GM21723 (cell line): ENCODE results near the gene CD79A.

Experiments
- ATAC-seq: cut with Tn5 transposase; IDR thresholded peaks from one replicate; pipeline ENCODE4 v1.9.1; 2021; ENCODE audit warnings: mild to moderate bottlenecking, moderate library complexity; ENCODE audit not compliant: unreplicated experiment

Gene CD79A

GRCh38 chr19:41883463-41883820, 6.4 kb downstream of the CD79A start:
- ATAC-seq = no peak

- peak; percentile 72 for ATAC-seq
Observed at GRCh38 chr19:41883821-41884733, 7.0 kb downstream of the CD79A start.

- no peak for ATAC-seq
Observed at GRCh38 chr19:41886761-41887710, 10.0 kb downstream of the CD79A start.

GRCh38 chr19:41887711-41888382, 10.8 kb downstream of the CD79A start:
- ATAC-seq = no peak

GRCh38 chr19:41888926-41889325, 11.8 kb downstream of the CD79A start:
- no peak for ATAC-seq

GRCh38 chr19:41889896-41890295, 12.8 kb downstream of the CD79A start:
- no peak for ATAC-seq

- no peak for ATAC-seq
Observed at GRCh38 chr19:41890936-41891335, 13.9 kb downstream of the CD79A start.

- ATAC-seq = no peak
Observed at GRCh38 chr19:41892173-41892902, 15.3 kb downstream of the CD79A start.

GRCh38 chr19:41893899-41894298, 16.8 kb downstream of the CD79A start:
- no peak for ATAC-seq

GRCh38 chr19:41894350-41894749, 17.3 kb downstream of the CD79A start:
- ATAC-seq = no peak

GRCh38 chr19:41895745-41896580, 18.9 kb downstream of the CD79A start:
- ATAC-seq = no peak

GRCh38 chr19:41896581-41896942, 19.5 kb downstream of the CD79A start:
- ATAC-seq = no peak

GRCh38 chr19:41897181-41897580, 20.1 kb downstream of the CD79A start:
- ATAC-seq = no peak

- ATAC-seq = no peak
Observed at GRCh38 chr19:41897820-41898219, 20.7 kb downstream of the CD79A start.

- ATAC-seq = no peak
Observed at GRCh38 chr19:41898235-41898634, 21.2 kb downstream of the CD79A start.

GRCh38 chr19:41901707-41902360, 24.8 kb downstream of the CD79A start:
- ATAC-seq = no peak

- ATAC-seq = no peak
Observed at GRCh38 chr19:41902594-41902993, 25.5 kb downstream of the CD79A start.

GRCh38 chr19:41903193-41903953, 26.3 kb downstream of the CD79A start:
- ATAC-seq = no peak
